NB4 (cell line): Measurements from ENCODE around the gene RPS23.
"Not testable (repeated sequence)": the region's sequence is repeated elsewhere in the genome, so short reads cannot be mapped to it uniquely, and the experiment has no call there.

ENCODE experiments used
- DNase-seq: peaks from one replicate; pipeline ENCODE4 v3.0.0; 2010; ENCODE audit warnings: low read depth
- H3K4me3 ChIP-seq: one replicate; pipeline ENCODE4 v1.5.1; 2011; ENCODE audit warnings: mild to moderate bottlenecking, low read depth, low read length, moderate library complexity
- CTCF ChIP-seq: IDR thresholded peaks from one replicate; pipeline ENCODE4 v1.5.1; 2012; ENCODE audit warnings: low read depth, low read length
- MAX ChIP-seq: IDR thresholded peaks from 2 replicates; pipeline ENCODE4 v1.6.1; 2011; ENCODE audit warnings: low read depth, low read length
- MYC ChIP-seq: IDR thresholded peaks from 2 replicates; pipeline ENCODE4 v1.6.1; 2011; ENCODE audit warnings: low read depth, low read length
- POLR2A ChIP-seq: IDR thresholded peaks from 2 replicates; pipeline ENCODE4 v1.6.1; 2011; ENCODE audit warnings: mild to moderate bottlenecking; ENCODE audit not compliant: insufficient read length; ENCODE audit errors: extremely low read depth

Gene RPS23

GRCh38 chr5:82275216-82275664 lies 2.9 kb downstream of the RPS23 start:
- H3K4me3 ChIP-seq = no peak overlapping the region
- peak; percentile 8 for DNase-seq
- TF ChIP-seq MAX (no peak), POLR2A (peak; percentile 22), MYC (no peak), CTCF (no peak)

- TF ChIP-seq MAX = no peak
- peak; percentile 32 for TF ChIP-seq POLR2A
- no peak overlapping the region for H3K4me3 ChIP-seq
- DNase-seq = peak; percentile 31
These were observed 3.6 kb downstream of the RPS23 start for GRCh38 chr5:82274343-82275211.

GRCh38 chr5:82273426-82273825 lies 4.7 kb downstream of the RPS23 start:
- H3K4me3 ChIP-seq = not testable (repeated sequence)
- DNase-seq = peak; percentile 34

- not testable (repeated sequence) for H3K4me3 ChIP-seq
- peak; percentile 28 for DNase-seq
These were observed 5.4 kb downstream of the RPS23 start for GRCh38 chr5:82272571-82273356.

- not testable (repeated sequence) for DNase-seq, H3K4me3 ChIP-seq
These were observed 8.8 kb downstream of the RPS23 start for GRCh38 chr5:82269363-82269762.

GRCh38 chr5:82267297-82267933 lies 10.7 kb downstream of the RPS23 start:
- not testable (repeated sequence) for DNase-seq, H3K4me3 ChIP-seq

- TF ChIP-seq POLR2A = no peak
- no peak for TF ChIP-seq MAX
- no peak for TF ChIP-seq CTCF
- TF ChIP-seq MYC = no peak
These were observed 13.1 kb downstream of the RPS23 start for GRCh38 chr5:82265047-82265446.

GRCh38 chr5:82259172-82259800 lies 18.9 kb downstream of the RPS23 start:
- DNase-seq = peak; percentile 29
- TF ChIP-seq MYC = no peak
- TF ChIP-seq MAX = no peak
- peak; percentile 29 for TF ChIP-seq CTCF
- H3K4me3 ChIP-seq = no peak overlapping the region

More at GRCh38 chr5:82265047-82265446, 13.1 kb downstream of the RPS23 start:
- no peak for DNase-seq
- H3K4me3 ChIP-seq = no peak overlapping the region
